Measurements from ENCODE around the gene OR8U1. TPM values are rescaled to one million over a fixed set of nuclear protein-coding genes. Genes with fewer than 3 reads are reported as not detected.
"Not testable (repeated sequence)": the region's sequence is repeated elsewhere in the genome, so short reads cannot be mapped to it uniquely, and the experiment has no call there.

OR8U1 gene
- not detected in 2 replicates for total RNA-seq

GRCh38 chr11:56375324-56375723 is at the start of gene OR8U1:
TSS of gene OR8U1 (plus strand) at chr11:56375624. CDS start at chr11:56375624, 0 bp downstream.
- intact Hi-C loops (cut with micrococcal nuclease) = no loop called here

- intact Hi-C loops (cut with micrococcal nuclease) = no loop called here
These were observed 43.4 kb upstream of the OR8U1 start for GRCh38 chr11:56331861-56332491.

GRCh38 chr11:56333156-56333555 is 42.3 kb upstream of the OR8U1 start:
- intact Hi-C loops (cut with micrococcal nuclease) = no loop called here

DNA sequence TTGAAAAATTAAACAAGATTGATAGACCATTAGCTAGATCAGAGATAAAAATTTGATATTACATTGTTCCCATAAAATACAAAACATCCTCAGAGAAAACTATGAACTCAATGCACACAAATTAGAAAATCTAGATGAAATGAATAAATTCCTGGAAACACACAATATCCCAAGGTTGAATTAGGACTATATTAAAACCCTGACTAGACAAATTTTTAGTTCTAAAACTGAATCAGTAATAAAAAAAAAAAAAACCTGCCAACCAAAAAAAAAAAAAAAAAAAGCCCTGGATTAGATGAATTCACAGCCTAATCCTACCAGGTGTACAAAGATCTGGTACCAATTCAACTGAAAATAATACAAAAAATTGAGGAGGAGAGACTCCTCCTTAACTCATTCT is 35.1 kb upstream of the OR8U1 start:
- intact Hi-C loops (cut with micrococcal nuclease) = no loop called here

DNA sequence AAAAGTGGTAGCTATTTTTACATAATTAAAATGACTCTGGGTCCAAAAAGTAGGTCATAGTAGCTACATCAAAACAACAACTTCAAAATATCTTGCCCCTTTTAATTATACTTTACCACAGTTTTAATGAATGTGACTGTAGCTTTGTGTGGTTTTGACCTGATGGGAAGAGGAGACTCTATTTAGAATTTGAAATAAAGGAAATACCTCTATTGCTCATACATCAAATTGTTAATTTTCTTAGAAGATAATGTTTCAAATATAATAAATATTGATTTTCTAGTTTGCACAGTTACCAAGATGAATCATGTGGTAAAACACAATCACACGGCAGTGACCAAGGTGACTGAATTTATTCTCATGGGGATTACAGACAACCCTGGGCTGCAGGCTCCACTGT is 29.7 kb upstream of the OR8U1 start, which contains the start of gene OR8K1:
Gene OR8K1 (plus strand): TSS at position 301 of the 400 bp plus-strand sequence. CDS start 0 bp downstream, at position 301.
- intact Hi-C loops (cut with micrococcal nuclease) = no loop called here

DNA sequence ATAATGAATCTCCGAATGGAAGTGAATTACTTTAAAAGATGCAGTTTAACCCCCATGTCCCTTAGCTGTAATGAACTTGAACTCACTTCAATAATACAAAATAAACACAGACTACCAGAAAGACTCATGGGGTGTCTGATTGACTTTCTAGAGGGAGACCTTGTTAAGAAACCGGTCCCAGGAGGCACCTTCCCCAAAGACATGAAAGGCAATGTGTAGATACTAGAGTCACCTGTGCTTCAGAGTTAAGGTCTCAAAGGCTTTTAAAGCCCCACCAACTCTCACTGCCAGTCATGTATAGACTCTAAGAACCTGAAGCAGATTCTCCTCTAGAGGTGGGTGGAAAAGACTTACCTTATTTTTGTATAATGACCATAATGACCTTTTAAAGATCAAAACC is 21.4 kb upstream of the OR8U1 start, which contains the start of gene OR8J1:
Gene OR8J1 (plus strand): TSS at position 301 of the 400 bp plus-strand sequence. CDS start 5,956 bp downstream, outside the sequence.
- intact Hi-C loops (cut with micrococcal nuclease) = no loop called here

GRCh38 chr11:56380120-56380519 is 4.7 kb downstream of the OR8U1 start:
- intact Hi-C loops (cut with micrococcal nuclease) = no loop called here

- intact Hi-C loops (cut with micrococcal nuclease) = no loop called here
These were observed 19.0 kb downstream of the OR8U1 start for GRCh38 chr11:56394381-56394780.

DNA sequence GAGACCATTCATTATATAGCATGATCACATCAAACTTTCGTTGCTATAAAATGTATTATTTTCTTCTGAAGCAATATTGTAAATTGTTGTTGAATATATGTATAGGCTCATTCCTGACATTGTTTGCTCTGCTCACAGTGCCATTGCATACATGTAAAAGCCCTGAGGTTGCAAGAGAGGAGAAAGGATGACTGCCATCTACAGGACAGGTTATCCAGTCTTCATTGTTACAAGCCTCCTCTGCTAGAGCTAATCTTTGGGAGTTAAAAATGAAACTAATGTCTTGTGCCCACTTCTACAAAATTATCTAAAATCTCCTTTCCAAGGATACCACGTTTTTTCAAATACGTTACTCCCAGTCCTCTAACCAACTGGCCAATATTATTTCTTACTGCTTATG is 20.6 kb downstream of the OR8U1 start:
- intact Hi-C loops (cut with micrococcal nuclease) = no loop called here

DNA sequence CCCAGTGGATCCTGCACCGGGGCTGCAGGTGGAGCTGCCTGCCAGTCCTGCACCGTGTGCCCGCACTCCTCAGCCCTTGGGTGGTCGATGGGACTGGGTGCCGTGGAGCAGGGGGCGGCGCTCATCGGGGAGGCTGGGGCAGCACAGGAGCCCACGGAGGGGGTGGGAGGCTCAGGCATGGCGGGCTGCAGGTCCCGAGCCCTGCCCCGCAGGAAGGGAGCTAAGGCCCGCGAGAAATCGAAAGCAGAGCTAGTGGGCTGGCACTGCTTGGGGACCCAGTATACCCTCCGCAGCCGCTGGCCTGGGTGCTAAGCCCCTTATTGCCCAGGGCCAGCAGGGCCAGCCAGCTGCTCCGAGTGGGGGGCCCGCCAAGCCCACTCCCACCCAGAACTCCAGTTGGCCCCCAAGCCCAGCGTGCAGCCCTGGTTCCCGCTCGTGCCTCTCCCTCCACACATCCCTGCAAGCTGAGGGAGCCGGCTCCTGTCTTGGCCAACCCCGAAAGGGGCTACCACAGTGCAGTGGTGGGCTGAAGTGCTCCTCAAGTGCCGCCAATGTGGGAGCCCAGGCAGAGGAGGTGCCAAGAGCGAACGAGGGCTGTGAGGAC is 26.5 kb downstream of the OR8U1 start:
- intact Hi-C loops (cut with micrococcal nuclease) = not testable (repeated sequence)

DNA sequence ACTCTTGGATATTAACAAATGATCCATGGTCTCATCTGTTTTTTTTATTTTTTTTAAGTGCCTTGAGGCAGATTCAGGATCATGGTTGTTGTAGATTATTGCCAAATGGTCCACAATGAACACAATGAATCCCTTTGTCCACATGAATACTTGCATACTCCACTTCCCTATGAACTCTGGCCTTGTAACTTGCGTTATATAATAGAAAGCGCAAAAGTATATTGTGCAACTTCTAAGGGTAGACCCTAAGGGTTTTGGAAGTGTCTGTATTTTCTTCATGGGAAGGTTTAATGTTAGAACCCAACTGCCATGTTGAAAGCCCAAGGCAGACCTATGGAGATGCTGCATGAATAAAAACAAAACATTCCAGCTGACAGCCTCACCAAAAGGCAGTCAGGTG is 29.0 kb downstream of the OR8U1 start:
- intact Hi-C loops (cut with micrococcal nuclease) = no loop called here

DNA sequence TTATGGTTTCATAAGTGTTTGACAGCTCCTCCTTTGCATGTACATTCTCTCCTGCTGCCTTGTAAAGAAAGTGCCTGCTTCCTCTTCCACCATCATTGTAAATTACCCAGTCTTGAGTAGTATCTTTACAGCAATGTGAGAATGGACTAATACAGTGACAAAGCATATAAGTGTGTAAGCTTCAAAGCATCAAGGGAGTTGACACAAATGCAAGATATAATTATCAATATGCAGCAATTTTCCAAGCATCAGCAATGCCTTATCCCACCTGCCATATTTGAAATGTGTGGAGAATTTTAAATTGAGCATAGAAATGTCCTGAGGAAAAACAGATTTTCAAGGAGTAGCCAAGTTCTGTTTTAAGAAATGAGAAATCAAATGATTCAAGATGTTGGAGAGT is 35.4 kb downstream of the OR8U1 start:
- intact Hi-C loops (cut with micrococcal nuclease) = no loop called here

DNA sequence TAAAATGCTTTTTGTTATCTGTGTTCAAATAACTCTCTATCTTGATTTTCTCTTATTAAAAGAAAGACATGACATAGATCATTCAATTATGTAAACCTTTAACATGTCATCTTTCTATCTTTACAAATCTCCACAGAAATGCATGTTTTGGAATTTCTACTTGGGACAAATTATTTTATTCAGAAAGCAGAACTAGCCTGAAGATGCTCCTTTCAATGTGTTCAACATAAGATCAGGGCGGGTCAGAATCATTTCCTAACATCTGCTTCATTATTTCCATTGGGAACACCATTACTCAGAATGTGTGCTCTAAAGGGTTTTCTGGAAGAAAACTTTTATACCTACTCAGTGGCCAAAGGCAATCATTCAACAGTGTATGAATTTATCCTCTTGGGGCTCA is 37.0 kb downstream of the OR8U1 start, which contains the start of gene OR5AL1:
Gene OR5AL1 (plus strand): TSS at position 301 of the 400 bp plus-strand sequence.
- intact Hi-C loops (cut with micrococcal nuclease) = no loop called here

Other genes with a start within 250 kb of the OR8U1 start
- gene OR8J3, start 235.4 kb upstream of the OR8U1 start, total RNA-seq = not detected in 2 replicates
- not detected in 2 replicates for gene OR8K5, start 215.3 kb upstream of the OR8U1 start, total RNA-seq
- not detected in 2 replicates for gene OR5J2, start 199.0 kb upstream of the OR8U1 start, total RNA-seq
- not detected in 2 replicates for gene OR5T2, start 141.4 kb upstream of the OR8U1 start, total RNA-seq
- gene OR5T3, start 123.4 kb upstream of the OR8U1 start, total RNA-seq = not detected in 2 replicates
- gene OR5T1, start 101.5 kb upstream of the OR8U1 start, total RNA-seq = not detected in 2 replicates
- not detected in 2 replicates for gene OR8H1, start 83.4 kb upstream of the OR8U1 start, total RNA-seq
- not detected in 2 replicates for gene OR8K3, start 60.5 kb upstream of the OR8U1 start, total RNA-seq
- gene OR8K1, start 29.6 kb upstream of the OR8U1 start, total RNA-seq = not detected in 2 replicates
- not detected in 2 replicates for gene OR8J1, start 21.3 kb upstream of the OR8U1 start, total RNA-seq
- gene OR5AL1, start 37.1 kb downstream of the OR8U1 start, total RNA-seq = not detected in 2 replicates
- not detected in 2 replicates for gene OR5M3, start 97.7 kb downstream of the OR8U1 start, total RNA-seq
- gene OR5M8, start 115.7 kb downstream of the OR8U1 start, total RNA-seq = not detected in 2 replicates
- not detected in 2 replicates for gene OR5M11, start 167.6 kb downstream of the OR8U1 start, total RNA-seq
- not detected in 2 replicates for gene OR5M10, start 202.1 kb downstream of the OR8U1 start, total RNA-seq
- gene OR5M1, start 239.2 kb downstream of the OR8U1 start, total RNA-seq = not detected in 2 replicates